GM12878 (cell line): Measurements from ENCODE around the gene EXOC3L1. TPM values are rescaled to one million over a fixed set of nuclear protein-coding genes. Genes with fewer than 3 reads are reported as not detected.

Experiments used
- ATAC-seq: fragments of 200-7000 bp; cut with Tn5 transposase; 3 replicates; pipeline ENCODE4 v1.9.1; 2020; ENCODE audit warnings: mild to moderate bottlenecking, moderate library complexity
- BruUV-seq: library from RNA; stranded (reverse); fragments of 400-500 nt; replicated peaks from 2 replicates; lab custom pipeline; 2021; lab: Mats Ljungman, UMichigan
- CTCF ChIA-PET: fragments of 300-600 bp; sonication (Branson Sonifier 250); formaldehyde crosslinking; extraction: SDS; loops from one replicate; lab custom pipeline; 2021; ENCODE audit warnings: inconsistent platforms; lab: Yijun Ruan, JAX
- POLR2A ChIA-PET: fragments of 350-600 bp; formaldehyde crosslinking; extraction: SDS; loops from one replicate; lab custom pipeline; 2021; ENCODE audit warnings: inconsistent platforms; lab: Charles Lee
- RAD21 ChIA-PET: fragments of 300-600 bp; sonication (Branson Sonifier 250); formaldehyde crosslinking; loops from one replicate; lab custom pipeline; 2023; ENCODE audit warnings: antibody characterized with exemption; ENCODE audit not compliant: unreplicated experiment; lab: Charles Lee
- SMC1A ChIA-PET: fragments of 300-600 bp; sonication (Branson Sonifier 250); formaldehyde crosslinking; loops from one replicate; lab custom pipeline; 2023; ENCODE audit not compliant: unreplicated experiment, uncharacterized antibody; lab: Charles Lee
- DNase-seq: peaks from one replicate; pipeline ENCODE4 v3.0.0-alpha.2; 2011; ENCODE audit warnings: low read depth, low spot score
- FAIRE-seq: peaks from 3 replicates; lab custom pipeline; 2011; peaks lifted over from hg19 to GRCh38; lab: Jason Lieb, UNC
- H2AFZ ChIP-seq: 2 replicates; pipeline ENCODE4 v1.6.0; 2011; ENCODE audit warnings: low read depth, low read length, control low read depth; ENCODE audit not compliant: control insufficient read depth
- H3K27ac ChIP-seq: 2 replicates; pipeline ENCODE4 v1.5.1; 2011; ENCODE audit warnings: control low read depth; ENCODE audit not compliant: control insufficient read depth, insufficient read depth
- H3K27me3 ChIP-seq, 2 experiments: replicated peaks in 1 of 2; 2 replicates each; pipeline versions ENCODE4 v1.6.0 to v1.6.1; 2011; ENCODE audit warnings: low read length in 1 of 2; ENCODE audit not compliant: control insufficient read depth in 2 of 2, insufficient read depth in 2 of 2
- H3K36me3 ChIP-seq, 2 experiments: 2 replicates each; pipeline ENCODE4 v1.5.1; 2011; ENCODE audit warnings: low read length in 1 of 2; ENCODE audit not compliant: control insufficient read depth in 2 of 2, insufficient read depth in 2 of 2
- H3K4me1 ChIP-seq: 2 replicates; pipeline ENCODE4 v1.6.1; 2011; ENCODE audit warnings: mild to moderate bottlenecking, low read length, moderate library complexity, mixed read lengths; ENCODE audit not compliant: control insufficient read depth, insufficient read depth
- H3K4me2 ChIP-seq: 2 replicates; pipeline ENCODE4 v1.6.0; 2011; ENCODE audit warnings: control low read depth; ENCODE audit not compliant: control insufficient read depth, insufficient read depth
- H3K4me3 ChIP-seq: fragments of 200-600 bp; sonication (generic); 2 replicates; pipeline ENCODE4 v1.5.1; 2016
- H3K79me2 ChIP-seq: 2 replicates; pipeline ENCODE4 v1.6.0; 2011; ENCODE audit warnings: low read length; ENCODE audit not compliant: control insufficient read depth, insufficient read depth
- H3K9ac ChIP-seq: 2 replicates; pipeline ENCODE4 v1.8.0; 2011; ENCODE audit warnings: low read length, control low read depth, mixed read lengths; ENCODE audit not compliant: control insufficient read depth, insufficient read depth
- H3K9me3 ChIP-seq: replicated peaks from 3 replicates; pipeline ENCODE4 v1.5.1; 2011; ENCODE audit warnings: mild to moderate bottlenecking, low read length; ENCODE audit not compliant: control insufficient read depth, insufficient read depth
- H4K20me1 ChIP-seq: 2 replicates; pipeline ENCODE4 v1.6.0; 2011; ENCODE audit not compliant: control insufficient read depth, insufficient read depth
- BCL11A ChIP-seq: IDR thresholded peaks from 2 replicates; pipeline ENCODE4 v1.6.1; 2011; ENCODE audit warnings: low read depth, low read length
- CHD2 ChIP-seq: IDR thresholded peaks from 2 replicates; pipeline ENCODE4 v1.6.1; 2011; ENCODE audit warnings: low read depth, low read length, improper control_type of control experiment, borderline replicate concordance
- CHD4 ChIP-seq: fragments of 200-600 bp; sonication (generic); IDR thresholded peaks from 2 replicates; pipeline ENCODE4 v1.6.1; 2016; ENCODE audit warnings: mild to moderate bottlenecking
- E4F1 ChIP-seq: fragments of 450-650 bp; IDR thresholded peaks from 2 replicates; pipeline ENCODE4 v1.6.1; 2018; ENCODE audit warnings: borderline replicate concordance, mild to moderate bottlenecking; ENCODE audit not compliant: partially characterized antibody
- MEF2A ChIP-seq: IDR thresholded peaks from 2 replicates; pipeline ENCODE4 v1.6.1; 2011; ENCODE audit warnings: low read depth, mild to moderate bottlenecking, low read length, moderate library complexity; ENCODE audit not compliant: insufficient read depth
- MTA2 ChIP-seq: fragments of 450-650 bp; IDR thresholded peaks from 2 replicates; pipeline ENCODE4 v1.6.1; 2016; ENCODE audit warnings: low read depth, mild to moderate bottlenecking, moderate library complexity
- MXI1 ChIP-seq: fragments of 150-350 bp; IDR thresholded peaks from 2 replicates; pipeline ENCODE4 v1.6.1; 2011; ENCODE audit warnings: low read depth, mild to moderate bottlenecking, inconsistent platforms, low read length, improper control_type of control experiment
- SPI1 ChIP-seq: IDR thresholded peaks from 2 replicates; pipeline ENCODE4 v1.6.1; 2011; ENCODE audit warnings: low read depth, mild to moderate bottlenecking, low read length, moderate library complexity, borderline replicate concordance; ENCODE audit not compliant: insufficient read depth
- TBL1XR1 ChIP-seq: IDR thresholded peaks from 2 replicates; pipeline ENCODE4 v1.6.1; 2012; ENCODE audit warnings: low read depth, low read length, improper control_type of control experiment
- WGBS: methylation state at CpG from one replicate; pipeline ENCODE4 v1.1.6; 2016; ENCODE audit warnings: low lambda C conversion rate; ENCODE audit not compliant: insufficient replicate concordance, insufficient coverage; ENCODE audit errors: missing lambda C conversion rate; 5-methylcytosine and 5-hydroxymethylcytosine counted together
- in situ Hi-C: fragments of 300-500 bp; cut with MboI; formaldehyde crosslinking; loops from 9 replicates; pipeline ENCODE4 v1.14.3; 2018; ENCODE audit warnings: mixed read lengths
- intact Hi-C: fragments of 100-400 bp; cut with micrococcal nuclease; formaldehyde crosslinking; loops from one replicate; pipeline ENCODE4 v1.14.2; 2022; ENCODE audit not compliant: unreplicated experiment
- polyA plus RNA-seq, 11 experiments: library from polyadenylated mRNA; depleted of rRNA in 4 of 11; unstranded in 6 of 11; stranded (reverse) in 5 of 11; fragments of >200 nt; fragmentation: Nextera tagmentation in 4 of 11; fragmentation: Illumina TruSeq in 1 of 11; extraction: Ambion mirVana in 4 of 11; extraction: Trizol in 1 of 11; gene quantifications; 1 replicate in 1 of 11; 2 replicates in 10 of 11; pipeline versions ENCODE4 v1.2.1 to v1.2.3, GENCODE V29; 2011 to 2016; ENCODE audit warnings: inconsistent platforms in 2 of 11, missing spikeins in 2 of 11, low read depth in 1 of 11
- total RNA-seq, 4 experiments: library from RNA; depleted of rRNA in 3 of 4; stranded (reverse); fragments of >200 nt in 3 of 4; fragmentation: Illumina TruSeq in 1 of 4; extraction: Trizol in 1 of 4; gene quantifications; 2 replicates each; pipeline versions ENCODE4 v1.2.1 to v1.2.3, GENCODE V29; 2013 to 2021
- TF ChIP-seq, protein P1 (sequence below): IDR thresholded peaks from 2 replicates; pipeline ENCODE4 v1.6.1; 2012; ENCODE audit warnings: low read length, inconsistent platforms
- TF ChIP-seq, protein P2 (sequence below): IDR thresholded peaks from 2 replicates; pipeline ENCODE4 v1.6.1; 2011; ENCODE audit warnings: borderline replicate concordance, low read depth, mild to moderate bottlenecking, moderate library complexity, mixed read lengths, low read length; ENCODE audit not compliant: insufficient read depth; ENCODE audit errors: extremely low read length

EXOC3L1 gene
- total and polyA plus RNA-seq, 10 of the 15 experiments (the other 5 are each of a cell fraction or from before 2014, with no cell fraction given), result 0.07 to 0.42 TPM; not detected in 8

- in situ Hi-C loops, result no loop called here
- ATAC-seq (no peak), DNase-seq (no peak)
- Histone ChIP-seq H3K36me3 (no peaks in the 10 kb centered on the region), H4K20me1 (no peaks in the 10 kb centered on the region)
- SMC1A ChIA-PET, result interaction anchor here (1.0 to 1.1 kb wide), 2 partner anchors 12 to 254 kb away, joined by 3 to 4 read pairs; no protein-coding TSS in a partner anchor
- 74% methylated on average over 7 of the region's 7 CpGs for WGBS
- TF ChIP-seq MXI1 (no peak), E4F1 (no peak), MEF2A (no peak), BCL11A (no peak), SPI1 (no peak), CHD2 (no peak), CHD4 (no peak), TBL1XR1 (no peak), MTA2 (no peak)
- TF ChIP-seq, protein P1, sequence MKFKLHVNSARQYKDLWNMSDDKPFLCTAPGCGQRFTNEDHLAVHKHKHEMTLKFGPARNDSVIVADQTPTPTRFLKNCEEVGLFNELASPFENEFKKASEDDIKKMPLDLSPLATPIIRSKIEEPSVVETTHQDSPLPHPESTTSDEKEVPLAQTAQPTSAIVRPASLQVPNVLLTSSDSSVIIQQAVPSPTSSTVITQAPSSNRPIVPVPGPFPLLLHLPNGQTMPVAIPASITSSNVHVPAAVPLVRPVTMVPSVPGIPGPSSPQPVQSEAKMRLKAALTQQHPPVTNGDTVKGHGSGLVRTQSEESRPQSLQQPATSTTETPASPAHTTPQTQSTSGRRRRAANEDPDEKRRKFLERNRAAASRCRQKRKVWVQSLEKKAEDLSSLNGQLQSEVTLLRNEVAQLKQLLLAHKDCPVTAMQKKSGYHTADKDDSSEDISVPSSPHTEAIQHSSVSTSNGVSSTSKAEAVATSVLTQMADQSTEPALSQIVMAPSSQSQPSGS, result no peak
- TF ChIP-seq, protein P2, sequence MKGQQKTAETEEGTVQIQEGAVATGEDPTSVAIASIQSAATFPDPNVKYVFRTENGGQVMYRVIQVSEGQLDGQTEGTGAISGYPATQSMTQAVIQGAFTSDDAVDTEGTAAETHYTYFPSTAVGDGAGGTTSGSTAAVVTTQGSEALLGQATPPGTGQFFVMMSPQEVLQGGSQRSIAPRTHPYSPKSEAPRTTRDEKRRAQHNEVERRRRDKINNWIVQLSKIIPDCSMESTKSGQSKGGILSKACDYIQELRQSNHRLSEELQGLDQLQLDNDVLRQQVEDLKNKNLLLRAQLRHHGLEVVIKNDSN, result no peak
- TF ChIP-seq, all 136 proteins: peak for 0
- Histone ChIP-seq H3K4me3 (no peak overlapping the region), H3K79me2 (no peaks in the 10 kb centered on the region), H3K4me2 (no peak overlapping the region), H3K9ac (no peak overlapping the region), H2AFZ (no peak overlapping the region), H3K27ac (no peak overlapping the region), H3K9me3 (no peaks in the 10 kb centered on the region), H3K27me3 (no peaks in the 10 kb centered on the region), H3K4me1 (no peaks in the 10 kb centered on the region)
- BruUV-seq, result no TSS peak
- ChIA-PET RAD21 (interaction anchor here (0.5 kb wide), 1 partner anchor 33 kb away, joined by 3 read pairs; no protein-coding TSS in a partner anchor), POLR2A (interaction anchor here (0.6 kb wide), 1 partner anchor 19 kb away, joined by 3 read pairs; no protein-coding TSS in a partner anchor), CTCF (interaction anchor here (0.8 kb wide), 1 partner anchor 15 kb away, joined by 3 read pairs; no protein-coding TSS in a partner anchor)
- FAIRE-seq, result no peak
- intact Hi-C loops, result no loop called here
Measured at GRCh38 chr16:67211674-67212073, 21.7 kb upstream of the EXOC3L1 start.
